CD14-positive monocyte (primary cell): ENCODE results near the gene TNNI3. TPM values are rescaled to one million over a fixed set of nuclear protein-coding genes. Genes with fewer than 3 reads are reported as not detected.
"Not testable (repeated sequence)": the region's sequence is repeated elsewhere in the genome, so short reads cannot be mapped to it uniquely, and the experiment has no call there.

ENCODE experiments used
- DNase-seq, 3 donors: peaks; one replicate each; pipeline ENCODE4 v3.0.0-alpha.2; 2011 to 2022
- H2AFZ ChIP-seq: 2 replicates; pipeline ENCODE4 v1.6.0; 2012; ENCODE audit warnings: mild to moderate bottlenecking, low read depth, low read length, inconsistent platforms; ENCODE audit not compliant: insufficient read depth, poor library complexity, severe bottlenecking
- H3K27ac ChIP-seq, 2 donors: 1 replicate in 1 of 2; 2 replicates in 1 of 2; pipeline ENCODE4 v1.5.1; 2012 to 2013; ENCODE audit warnings: low read length in 2 of 2, control low read depth in 1 of 2, inconsistent platforms in 1 of 2, low read depth in 1 of 2, mild to moderate bottlenecking in 1 of 2
- H3K27me3 ChIP-seq, 2 donors: one replicate each; pipeline versions ENCODE4 v1.6.0 to v1.6.1; 2011 to 2013; ENCODE audit warnings: low read length in 2 of 2; ENCODE audit not compliant: control insufficient read depth in 2 of 2, insufficient read depth in 2 of 2
- H3K36me3 ChIP-seq, 2 donors: replicated peaks in 1 of 2; 1 replicate in 1 of 2; 2 replicates in 1 of 2; pipeline versions ENCODE4 v1.5.1 to v1.6.1; 2012 to 2013; ENCODE audit warnings: low read length in 2 of 2, control low read depth in 1 of 2, inconsistent platforms in 1 of 2, mild to moderate bottlenecking in 1 of 2; ENCODE audit not compliant: insufficient read depth in 2 of 2, control insufficient read depth in 1 of 2
- H3K4me1 ChIP-seq, 2 donors: 1 replicate in 1 of 2; 2 replicates in 1 of 2; pipeline versions ENCODE4 v1.5.1 to v1.6.1; 2012 to 2013; ENCODE audit warnings: low read length in 2 of 2, control low read depth in 1 of 2, inconsistent platforms in 1 of 2, mild to moderate bottlenecking in 1 of 2, moderate library complexity in 1 of 2; ENCODE audit not compliant: insufficient read depth in 2 of 2, control insufficient read depth in 1 of 2
- H3K4me2 ChIP-seq: replicated peaks from 2 replicates; pipeline ENCODE3; 2012; ENCODE audit warnings: low read length, moderate library complexity, mild to moderate bottlenecking; ENCODE audit not compliant: poor library complexity, severe bottlenecking; ENCODE audit errors: extremely low read depth
- H3K4me3 ChIP-seq, 3 experiments: fragments of 200-600 bp in 1 of 3; sonication (generic) in 1 of 3; replicated peaks in 1 of 3; 1 replicate in 2 of 3; 2 replicates in 1 of 3; pipeline ENCODE4 v1.5.1; 2011 to 2013; ENCODE audit warnings: low read length in 3 of 3, mild to moderate bottlenecking in 3 of 3, control low read depth in 2 of 3, low read depth in 2 of 3, inconsistent platforms in 1 of 3, moderate library complexity in 1 of 3
- H3K79me2 ChIP-seq: 2 replicates; pipeline ENCODE4 v1.6.0; 2012; ENCODE audit warnings: mild to moderate bottlenecking, control low read depth, inconsistent platforms, low read length, moderate library complexity; ENCODE audit not compliant: insufficient read depth
- H3K9ac ChIP-seq: 2 replicates; pipeline ENCODE4 v1.6.0; 2017; ENCODE audit warnings: low read length, mild to moderate bottlenecking; ENCODE audit not compliant: insufficient read depth, poor library complexity, severe bottlenecking
- H3K9me3 ChIP-seq, 2 donors: replicated peaks in 1 of 2; 1 replicate in 1 of 2; 2 replicates in 1 of 2; pipeline versions ENCODE4 v1.5.1 to v1.6.1; 2012 to 2013; ENCODE audit warnings: low read length in 2 of 2, control low read depth in 1 of 2; ENCODE audit not compliant: control insufficient read depth in 1 of 2, insufficient read depth in 1 of 2
- H4K20me1 ChIP-seq: 2 replicates; pipeline ENCODE4 v1.6.0; 2012; ENCODE audit warnings: mild to moderate bottlenecking, low read length, control low read depth, moderate library complexity; ENCODE audit not compliant: insufficient read depth
- H3K27ac Mint-ChIP-seq, 7 donors: one replicate each; pipeline ENCODE4 v1.8.0; 2020; ENCODE audit warnings: mild to moderate bottlenecking in 7 of 7, mixed read lengths in 7 of 7, moderate library complexity in 6 of 7, inconsistent platforms in 2 of 7
- H3K27me3 Mint-ChIP-seq, 3 donors: one replicate each; pipeline ENCODE4 v1.8.0; 2021 to 2022; ENCODE audit warnings: low read depth in 3 of 3, mild to moderate bottlenecking in 3 of 3, mixed read lengths in 3 of 3, moderate library complexity in 3 of 3, inconsistent platforms in 1 of 3
- H3K36me3 Mint-ChIP-seq, 2 donors: one replicate each; pipeline ENCODE4 v1.8.0; 2020; ENCODE audit warnings: mixed read lengths in 2 of 2, inconsistent platforms in 1 of 2, mild to moderate bottlenecking in 1 of 2
- H3K4me1 Mint-ChIP-seq: one replicate; pipeline ENCODE4 v1.8.0; 2020; ENCODE audit warnings: mild to moderate bottlenecking, mixed read lengths
- H3K4me3 Mint-ChIP-seq, 2 donors: one replicate each; pipeline ENCODE4 v1.8.0; 2020; ENCODE audit warnings: mild to moderate bottlenecking in 2 of 2, mixed read lengths in 2 of 2, moderate library complexity in 1 of 2
- H3K9me3 Mint-ChIP-seq, 7 donors: one replicate each; pipeline ENCODE4 v1.8.0; 2020 to 2022; ENCODE audit warnings: mixed read lengths in 7 of 7, mild to moderate bottlenecking in 6 of 7, moderate library complexity in 6 of 7, inconsistent platforms in 2 of 7
- CTCF ChIP-seq: fragments of 200-600 bp; IDR thresholded peaks from one replicate; pipeline ENCODE4 v1.8.0; 2022; ENCODE audit warnings: antibody characterized with exemption, mild to moderate bottlenecking
- WGBS: methylation state at CpG from one replicate; pipeline ENCODE4 v1.1.5; 2013; ENCODE audit warnings: missing lambda C conversion rate; ENCODE audit not compliant: insufficient coverage; 5-methylcytosine and 5-hydroxymethylcytosine counted together
- intact Hi-C, 2 donors: fragments of 100-400 bp; cut with micrococcal nuclease; formaldehyde crosslinking; loops; one replicate each; pipeline versions ENCODE4 v1.15.0 to v1.15.1; 2023
- polyA plus RNA-seq, 3 donors: library from polyadenylated mRNA; depleted of rRNA in 1 of 3; unstranded in 2 of 3; stranded (reverse) in 1 of 3; fragments of 300-500 nt in 2 of 3; fragments of >200 nt in 1 of 3; fragmentation: Illumina TruSeq in 2 of 3; gene quantifications; 1 replicate in 2 of 3; 2 replicates in 1 of 3; pipeline ENCODE4 v1.2.3, GENCODE V29; 2012 to 2021

Gene TNNI3
- polyA plus RNA-seq, 3 donors, result 1.2 TPM; not detected in 2

DNA sequence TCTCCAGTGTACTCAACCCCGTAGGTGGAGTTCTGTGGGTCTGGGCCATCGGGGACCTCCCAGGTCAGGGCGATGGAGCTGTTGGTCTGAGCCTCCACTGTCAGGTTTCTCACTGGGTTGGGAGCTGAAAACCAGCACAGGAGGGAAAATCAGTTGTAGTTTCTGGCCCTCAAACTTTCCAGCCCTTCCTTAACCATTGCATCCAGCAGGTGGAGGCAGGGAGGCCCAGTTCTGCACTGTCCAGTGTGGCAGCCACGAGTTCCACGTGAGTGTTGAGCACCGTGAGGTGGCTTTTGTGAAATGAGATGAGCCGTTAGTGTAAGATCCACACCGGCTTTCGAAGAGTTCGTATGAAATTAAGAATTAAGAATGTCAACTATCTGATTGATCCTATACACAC, 44.7 kb upstream of the TNNI3 start:
- not testable (repeated sequence) for DNase-seq, H3K27ac Mint-ChIP-seq, H3K27me3 ChIP-seq

DNA sequence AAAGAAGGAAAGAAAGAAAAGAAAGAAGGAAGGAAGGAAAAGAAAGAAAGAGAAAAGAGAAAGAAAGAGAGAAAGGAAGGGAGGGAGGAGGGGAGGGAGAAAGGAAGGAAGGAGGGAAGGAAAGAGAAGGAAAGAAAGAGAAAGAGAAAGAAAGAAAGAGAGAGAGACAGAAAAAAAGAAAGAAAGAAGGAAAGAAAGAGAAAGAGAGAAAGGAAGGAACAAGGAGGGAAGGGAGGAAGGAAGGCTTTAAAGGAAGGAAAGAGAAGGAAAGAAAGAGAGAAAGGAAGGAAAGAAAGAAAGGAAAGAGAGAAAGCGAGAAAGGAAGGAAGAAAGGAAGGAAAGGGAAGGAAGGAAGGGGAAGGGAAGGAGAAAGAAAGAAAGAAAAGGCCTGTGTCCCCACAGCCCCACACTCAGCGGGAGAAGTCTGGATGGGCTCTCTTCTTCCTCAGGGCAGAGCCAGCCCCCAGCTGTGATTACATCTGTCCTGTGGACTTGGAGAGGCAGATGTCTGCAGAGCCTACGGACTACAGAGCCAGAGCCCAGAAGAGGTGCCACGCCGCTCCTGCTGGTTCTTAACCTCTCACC, 42.2 kb upstream of the TNNI3 start:
- Mint-ChIP-seq H3K4me3 (peak overlapping the region in 1 of 2 donors; percentile 39), H3K4me1 (no peaks in the 10 kb centered on the region), H3K9me3 (no peaks in the 10 kb centered on the region), H3K36me3 (no peaks in the 10 kb centered on the region), H3K27me3 (peaks cover 3 to 27% (median 19%) of the 10 kb centered on the region in 3 donors), H3K27ac (peak overlapping the region in 2 of 7 donors; percentile 11 to 35)
- Histone ChIP-seq H4K20me1 (no peaks in the 10 kb centered on the region), H3K4me1 (no peaks in the 10 kb centered on the region), H3K27ac (no peak overlapping the region), H3K9me3 (no peaks in the 10 kb centered on the region), H3K9ac (no peak overlapping the region), H2AFZ (no peak overlapping the region), H3K79me2 (no peaks in the 10 kb centered on the region), H3K36me3 (no peaks in the 10 kb centered on the region), H3K4me3 (no peak overlapping the region), H3K4me2 (no peak overlapping the region), H3K27me3 (no peaks in the 10 kb centered on the region)
- no peak for DNase-seq
- intact Hi-C loops, result no loop called here
- no peak for TF ChIP-seq CTCF
- 80% methylated on average over 4 of the region's 5 CpGs for WGBS

More for the DNA sequence above, 44.7 kb upstream of the TNNI3 start:
- H3K4me2 ChIP-seq, H3K36me3 Mint-ChIP-seq, intact Hi-C loops, H3K9me3 ChIP-seq, H4K20me1 ChIP-seq, H3K36me3 ChIP-seq, H3K79me2 ChIP-seq, H3K4me1 ChIP-seq, H3K4me3 ChIP-seq, H3K27ac ChIP-seq, H3K9me3 Mint-ChIP-seq, H3K4me3 Mint-ChIP-seq, H2AFZ ChIP-seq, H3K9ac ChIP-seq, H3K4me1 Mint-ChIP-seq: not testable (repeated sequence)
- peaks cover 6 to 39% (median 35%) of the 10 kb centered on the region in 3 donors for H3K27me3 Mint-ChIP-seq
- WGBS, result 80% methylated on average over 3 of the region's 10 CpGs
- TF ChIP-seq CTCF, result peak; percentile 24
